ENCODE results near the gene LMBRD1.

DNA sequence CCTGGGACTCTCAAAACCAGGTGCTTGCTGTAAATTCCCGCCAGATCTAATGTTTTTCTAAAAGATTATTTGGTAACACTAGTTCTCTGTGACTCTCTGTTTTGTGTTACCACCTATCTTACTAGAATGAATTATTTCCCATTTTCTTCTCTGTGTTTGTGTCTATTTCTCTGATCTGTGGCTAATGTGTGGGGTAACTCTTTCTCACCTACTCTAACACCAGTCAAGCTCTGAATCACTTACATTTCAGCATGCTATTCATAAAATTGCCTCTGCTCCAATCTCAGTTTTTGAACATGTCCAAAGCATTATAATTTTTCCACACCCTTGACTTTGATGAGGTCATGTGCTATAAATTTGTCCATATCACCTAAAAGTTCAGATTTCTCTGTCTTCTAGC, 46.4 kb upstream of the LMBRD1 start:
- TF ChIP-seq POLR2A (IDR thresholded peaks at IDR 0.05), result no peak
- no peak for TF ChIP-seq POLR2AphosphoS5 (IDR thresholded peaks at IDR 0.05)

Measured in spleen (tissue), 3 donors.